ENCODE results near the gene MGLL.

Gene MGLL

GRCh38 chr3:127712881-127713771 is 109.2 kb downstream of the MGLL start:
- H3K4me1 ChIP-seq (ENCODE audit: insufficient read depth, low read length, severe bottlenecking), result no peaks in the 10 kb centered on the region
- no peak overlapping the region for H3K9ac ChIP-seq (ENCODE audit: low read length)
- no peaks in the 10 kb centered on the region for H3K9me2 ChIP-seq (ENCODE audit: low read depth, low read length)
- H3F3A ChIP-seq (ENCODE audit: insufficient read depth, low read length), result no peaks in the 10 kb centered on the region
- no peak overlapping the region for H3K27ac ChIP-seq (ENCODE audit: low read depth, low read length, poor library complexity, severe bottlenecking)
- no peaks in the 10 kb centered on the region for H3K79me2 ChIP-seq (ENCODE audit: insufficient read depth, low read length)
- H3K9me3 ChIP-seq (ENCODE audit: low read length), result no peaks in the 10 kb centered on the region
- H3K4me2 ChIP-seq (ENCODE audit: low read length), result no peak overlapping the region
- H3K4me3 ChIP-seq (ENCODE audit: low read depth, low read length, poor library complexity, severe bottlenecking), result no peak overlapping the region
- H3K27me3 ChIP-seq (ENCODE audit: insufficient read depth, low read length), result no peaks in the 10 kb centered on the region
- H2AFZ ChIP-seq (ENCODE audit: low read length), result no peak overlapping the region
- H4K20me1 ChIP-seq (ENCODE audit: insufficient read depth, low read length), result no peaks in the 10 kb centered on the region
- no peak for TF ChIP-seq EZH2 (IDR thresholded peaks at IDR 0.05; ENCODE audit: borderline replicate concordance, low read length)
- TF ChIP-seq CTCF (IDR thresholded peaks at IDR 0.05; ENCODE audit: low read length), result no peak
- no peaks in the 10 kb centered on the region for H3K36me3 ChIP-seq (ENCODE audit: insufficient read depth, low read length)

GRCh38 chr3:127712461-127712860 is 109.9 kb downstream of the MGLL start:
- no peaks in the 10 kb centered on the region for H3F3A ChIP-seq (ENCODE audit: insufficient read depth, low read length)
- no peaks in the 10 kb centered on the region for H4K20me1 ChIP-seq (ENCODE audit: insufficient read depth, low read length)
- H3K9me2 ChIP-seq (ENCODE audit: low read depth, low read length), result no peaks in the 10 kb centered on the region
- H3K79me2 ChIP-seq (ENCODE audit: insufficient read depth, low read length), result no peaks in the 10 kb centered on the region
- no peak overlapping the region for H3K4me2 ChIP-seq (ENCODE audit: low read length)
- H3K36me3 ChIP-seq (ENCODE audit: insufficient read depth, low read length), result no peaks in the 10 kb centered on the region
- TF ChIP-seq CTCF (IDR thresholded peaks at IDR 0.05; ENCODE audit: low read length) (no peak), EZH2 (IDR thresholded peaks at IDR 0.05; ENCODE audit: borderline replicate concordance, low read length) (no peak)
- H3K9ac ChIP-seq (ENCODE audit: low read length), result no peak overlapping the region
- no peak overlapping the region for H3K27ac ChIP-seq (ENCODE audit: low read depth, low read length, poor library complexity, severe bottlenecking)
- H3K4me1 ChIP-seq (ENCODE audit: insufficient read depth, low read length, severe bottlenecking), result no peaks in the 10 kb centered on the region
- no peaks in the 10 kb centered on the region for H3K27me3 ChIP-seq (ENCODE audit: insufficient read depth, low read length)
- H2AFZ ChIP-seq (ENCODE audit: low read length), result no peak overlapping the region
- no peak overlapping the region for H3K4me3 ChIP-seq (ENCODE audit: low read depth, low read length, poor library complexity, severe bottlenecking)
- H3K9me3 ChIP-seq (ENCODE audit: low read length), result no peaks in the 10 kb centered on the region

GRCh38 chr3:127711896-127712295 is 110.4 kb downstream of the MGLL start:
- Histone ChIP-seq H3K9me3 (ENCODE audit: low read length) (no peaks in the 10 kb centered on the region), H2AFZ (ENCODE audit: low read length) (no peak overlapping the region), H3K9ac (ENCODE audit: low read length) (no peak overlapping the region), H3K27me3 (ENCODE audit: insufficient read depth, low read length) (no peaks in the 10 kb centered on the region), H3K79me2 (ENCODE audit: insufficient read depth, low read length) (no peaks in the 10 kb centered on the region), H3F3A (ENCODE audit: insufficient read depth, low read length) (no peaks in the 10 kb centered on the region), H3K27ac (ENCODE audit: low read depth, low read length, poor library complexity, severe bottlenecking) (no peak overlapping the region), H3K9me2 (ENCODE audit: low read depth, low read length) (no peaks in the 10 kb centered on the region), H3K36me3 (ENCODE audit: insufficient read depth, low read length) (no peaks in the 10 kb centered on the region), H3K4me1 (ENCODE audit: insufficient read depth, low read length, severe bottlenecking) (no peaks in the 10 kb centered on the region), H4K20me1 (ENCODE audit: insufficient read depth, low read length) (no peaks in the 10 kb centered on the region), H3K4me3 (ENCODE audit: low read depth, low read length, poor library complexity, severe bottlenecking) (no peak overlapping the region), H3K4me2 (ENCODE audit: low read length) (no peak overlapping the region)
- no peak for TF ChIP-seq EZH2 (IDR thresholded peaks at IDR 0.05; ENCODE audit: borderline replicate concordance, low read length)
- TF ChIP-seq CTCF (IDR thresholded peaks at IDR 0.05; ENCODE audit: low read length), result no peak

All from OCI-LY1 (cell line).